Smooth muscle cell of the umbilical artery (primary cell): ENCODE measurements around the gene AKR1B1. TPM values are rescaled to one million over a fixed set of nuclear protein-coding genes. Genes with fewer than 3 reads are reported as not detected.

Source experiments
- total RNA-seq: library from RNA; depleted of rRNA; stranded (reverse); fragments of >200 nt; gene quantifications from 2 replicates; pipeline ENCODE4 v1.2.3, GENCODE V29; 2014

The AKR1B1 gene
- 58.2 and 63.2 TPM in 2 replicates for total RNA-seq

GRCh38 chr7:134458806-134459698 is at the start of gene AKR1B1:
Gene AKR1B1, minus strand, starts transcription at chr7:134459100. Its CDS starts 38 bp downstream, at chr7:134459062.

Other genes with a start within 250 kb of the AKR1B1 start
- gene SLC35B4, start 142.2 kb downstream of the AKR1B1 start, total RNA-seq, result 16.6 and 18.6 TPM in 2 replicates
- 0.30 and 0.55 TPM in 2 replicates for gene AKR1B10, start 68.5 kb upstream of the AKR1B1 start, total RNA-seq
- gene AKR1B15, start 90.0 kb upstream of the AKR1B1 start, total RNA-seq, result not detected in 2 replicates
- 19.3 and 45.1 TPM in 2 replicates for gene BPGM, start 187.8 kb upstream of the AKR1B1 start, total RNA-seq